OCI-LY1 (cell line): ENCODE results near the gene NCAPD2.

Experiments used
- EZH2 ChIP-seq: fragments of 200-600 bp; sonication (generic), shearing (Covaris generic); IDR thresholded peaks from 2 replicates; pipeline ENCODE4 v1.8.0; 2017; ENCODE audit warnings: borderline replicate concordance, mixed run types, mild to moderate bottlenecking, antibody characterized with exemption, low read length, moderate library complexity, mixed read lengths
- TF ChIP-seq, protein P1 (sequence below): fragments of 200-600 bp; sonication (generic), shearing (Covaris generic); IDR thresholded peaks from 2 replicates; pipeline ENCODE4 v1.5.1; 2017; ENCODE audit warnings: mild to moderate bottlenecking, antibody characterized with exemption, low read length, moderate library complexity, mixed read lengths

DNA sequence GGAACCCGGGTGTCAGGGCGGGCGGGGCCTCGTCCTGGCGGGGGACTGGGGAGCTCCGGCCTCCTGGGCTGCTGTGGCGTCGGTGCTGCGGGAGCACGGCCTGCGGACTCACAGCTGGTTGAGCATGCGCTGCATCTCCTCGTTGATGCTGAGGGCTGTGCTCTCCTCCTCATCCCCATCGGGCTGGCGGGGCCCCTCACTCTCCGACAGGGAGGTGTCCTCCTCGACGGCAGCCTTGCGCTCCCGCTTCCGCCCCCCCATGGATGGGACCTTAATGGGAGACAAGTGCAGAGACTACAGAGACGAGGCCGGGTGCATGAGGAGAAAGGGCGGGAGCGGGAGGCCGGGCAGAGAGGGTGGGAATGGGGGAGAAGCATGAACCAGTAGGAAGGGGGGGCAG is 54.7 kb downstream of the NCAPD2 start:
- TF ChIP-seq, protein P1, sequence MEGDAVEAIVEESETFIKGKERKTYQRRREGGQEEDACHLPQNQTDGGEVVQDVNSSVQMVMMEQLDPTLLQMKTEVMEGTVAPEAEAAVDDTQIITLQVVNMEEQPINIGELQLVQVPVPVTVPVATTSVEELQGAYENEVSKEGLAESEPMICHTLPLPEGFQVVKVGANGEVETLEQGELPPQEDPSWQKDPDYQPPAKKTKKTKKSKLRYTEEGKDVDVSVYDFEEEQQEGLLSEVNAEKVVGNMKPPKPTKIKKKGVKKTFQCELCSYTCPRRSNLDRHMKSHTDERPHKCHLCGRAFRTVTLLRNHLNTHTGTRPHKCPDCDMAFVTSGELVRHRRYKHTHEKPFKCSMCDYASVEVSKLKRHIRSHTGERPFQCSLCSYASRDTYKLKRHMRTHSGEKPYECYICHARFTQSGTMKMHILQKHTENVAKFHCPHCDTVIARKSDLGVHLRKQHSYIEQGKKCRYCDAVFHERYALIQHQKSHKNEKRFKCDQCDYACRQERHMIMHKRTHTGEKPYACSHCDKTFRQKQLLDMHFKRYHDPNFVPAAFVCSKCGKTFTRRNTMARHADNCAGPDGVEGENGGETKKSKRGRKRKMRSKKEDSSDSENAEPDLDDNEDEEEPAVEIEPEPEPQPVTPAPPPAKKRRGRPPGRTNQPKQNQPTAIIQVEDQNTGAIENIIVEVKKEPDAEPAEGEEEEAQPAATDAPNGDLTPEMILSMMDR = no peak
- TF ChIP-seq EZH2 = no peak
